Measurements from ENCODE around the gene GALNS.

The GALNS gene

GRCh38 chr16:88888057-88888456, 31.3 kb upstream of the GALNS start:
- no peaks in the 10 kb centered on the region for H3K36me3 ChIP-seq (ENCODE audit: low read depth)
- no peaks in the 10 kb centered on the region for H3K4me1 ChIP-seq (ENCODE audit: insufficient read depth, poor library complexity, severe bottlenecking)
- no peak overlapping the region for H3K27ac ChIP-seq (ENCODE audit: poor library complexity, severe bottlenecking)
- no peak overlapping the region for H3K4me3 ChIP-seq (ENCODE audit: severe bottlenecking)
- H3K27me3 ChIP-seq (ENCODE audit: insufficient read depth, poor library complexity, severe bottlenecking) = no peaks in the 10 kb centered on the region
- DNase-seq (ENCODE audit: low spot score) (no peak), ATAC-seq (ENCODE audit: low read depth) (no peak)
- H3K9me3 ChIP-seq (ENCODE audit: severe bottlenecking) = no peaks in the 10 kb centered on the region
- TF ChIP-seq CTCF (IDR thresholded peaks at IDR 0.05; ENCODE audit: poor library complexity, severe bottlenecking) = no peak

- DNase-seq (ENCODE audit: low spot score) = no peak
- Histone ChIP-seq H3K4me1 (ENCODE audit: insufficient read depth, poor library complexity, severe bottlenecking) (no peaks in the 10 kb centered on the region), H3K36me3 (ENCODE audit: low read depth) (no peaks in the 10 kb centered on the region)
Measured at GRCh38 chr16:88886845-88887521, 30.2 kb upstream of the GALNS start.

GRCh38 chr16:88886420-88886844, 29.7 kb upstream of the GALNS start:
- no peaks in the 10 kb centered on the region for H3K9me3 ChIP-seq (ENCODE audit: severe bottlenecking)
- no peaks in the 10 kb centered on the region for H3K36me3 ChIP-seq (ENCODE audit: low read depth)
- H3K4me1 ChIP-seq (ENCODE audit: insufficient read depth, poor library complexity, severe bottlenecking) = no peaks in the 10 kb centered on the region

More at GRCh38 chr16:88886845-88887521, 30.2 kb upstream of the GALNS start:
- no peaks in the 10 kb centered on the region for H3K9me3 ChIP-seq (ENCODE audit: severe bottlenecking)
- TF ChIP-seq CTCF (IDR thresholded peaks at IDR 0.05; ENCODE audit: poor library complexity, severe bottlenecking) = no peak
- H3K27me3 ChIP-seq (ENCODE audit: insufficient read depth, poor library complexity, severe bottlenecking) = no peaks in the 10 kb centered on the region
- ATAC-seq (ENCODE audit: low read depth) = no peak
- H3K4me3 ChIP-seq (ENCODE audit: severe bottlenecking) = no peak overlapping the region
- H3K27ac ChIP-seq (ENCODE audit: poor library complexity, severe bottlenecking) = no peak overlapping the region

GRCh38 chr16:88885693-88886280, 29.0 kb upstream of the GALNS start:
- DNase-seq (ENCODE audit: low spot score) (no peak), ATAC-seq (ENCODE audit: low read depth) (no peak)
- Histone ChIP-seq H3K4me1 (ENCODE audit: insufficient read depth, poor library complexity, severe bottlenecking) (no peaks in the 10 kb centered on the region), H3K9me3 (ENCODE audit: severe bottlenecking) (no peaks in the 10 kb centered on the region), H3K36me3 (ENCODE audit: low read depth) (no peaks in the 10 kb centered on the region), H3K4me3 (ENCODE audit: severe bottlenecking) (no peak overlapping the region), H3K27me3 (ENCODE audit: insufficient read depth, poor library complexity, severe bottlenecking) (peaks cover 5% of the 10 kb centered on the region), H3K27ac (ENCODE audit: poor library complexity, severe bottlenecking) (no peak overlapping the region)
- TF ChIP-seq CTCF (IDR thresholded peaks at IDR 0.05; ENCODE audit: poor library complexity, severe bottlenecking) = no peak

More at GRCh38 chr16:88886420-88886844, 29.7 kb upstream of the GALNS start:
- no peaks in the 10 kb centered on the region for H3K27me3 ChIP-seq (ENCODE audit: insufficient read depth, poor library complexity, severe bottlenecking)
- H3K4me3 ChIP-seq (ENCODE audit: severe bottlenecking) = no peak overlapping the region
- DNase-seq (ENCODE audit: low spot score) = no peak
- TF ChIP-seq CTCF (IDR thresholded peaks at IDR 0.05; ENCODE audit: poor library complexity, severe bottlenecking) = no peak
- no peak for ATAC-seq (ENCODE audit: low read depth)
- no peak overlapping the region for H3K27ac ChIP-seq (ENCODE audit: poor library complexity, severe bottlenecking)
